ENCODE data around the gene SCMH1.

Gene SCMH1

DNA sequence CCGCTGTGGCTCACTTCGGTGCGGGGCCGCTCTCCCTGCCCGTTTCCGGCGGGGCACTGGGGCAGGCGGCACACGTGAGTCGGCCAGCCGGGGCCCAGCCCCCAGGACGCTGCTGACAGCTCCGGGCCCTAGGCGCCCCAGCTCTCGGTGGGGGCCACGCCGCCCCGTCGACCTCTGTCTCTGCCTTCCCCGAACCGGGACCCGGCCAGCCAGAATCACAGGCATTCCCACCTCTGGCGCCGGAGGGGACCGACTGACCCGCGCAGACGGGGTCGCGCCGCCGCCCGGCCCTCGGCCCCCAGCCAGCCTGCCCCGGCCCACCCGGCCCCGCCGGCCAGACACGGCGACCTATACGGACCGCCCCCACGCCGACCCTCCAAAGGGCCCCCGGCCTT, 755 bp downstream of the SCMH1 start:
- DNase-seq (ENCODE audit: low read depth), result peak; percentile 87
- TF ChIP-seq, protein P1, sequence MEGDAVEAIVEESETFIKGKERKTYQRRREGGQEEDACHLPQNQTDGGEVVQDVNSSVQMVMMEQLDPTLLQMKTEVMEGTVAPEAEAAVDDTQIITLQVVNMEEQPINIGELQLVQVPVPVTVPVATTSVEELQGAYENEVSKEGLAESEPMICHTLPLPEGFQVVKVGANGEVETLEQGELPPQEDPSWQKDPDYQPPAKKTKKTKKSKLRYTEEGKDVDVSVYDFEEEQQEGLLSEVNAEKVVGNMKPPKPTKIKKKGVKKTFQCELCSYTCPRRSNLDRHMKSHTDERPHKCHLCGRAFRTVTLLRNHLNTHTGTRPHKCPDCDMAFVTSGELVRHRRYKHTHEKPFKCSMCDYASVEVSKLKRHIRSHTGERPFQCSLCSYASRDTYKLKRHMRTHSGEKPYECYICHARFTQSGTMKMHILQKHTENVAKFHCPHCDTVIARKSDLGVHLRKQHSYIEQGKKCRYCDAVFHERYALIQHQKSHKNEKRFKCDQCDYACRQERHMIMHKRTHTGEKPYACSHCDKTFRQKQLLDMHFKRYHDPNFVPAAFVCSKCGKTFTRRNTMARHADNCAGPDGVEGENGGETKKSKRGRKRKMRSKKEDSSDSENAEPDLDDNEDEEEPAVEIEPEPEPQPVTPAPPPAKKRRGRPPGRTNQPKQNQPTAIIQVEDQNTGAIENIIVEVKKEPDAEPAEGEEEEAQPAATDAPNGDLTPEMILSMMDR (IDR thresholded peaks at IDR 0.05; ENCODE audit: insufficient read depth, low read depth, low read length, missing control alignments), result no peak
- peak overlapping the region; percentile 48 for H3K4me3 ChIP-seq (ENCODE audit: low read depth, low read length)

DNA sequence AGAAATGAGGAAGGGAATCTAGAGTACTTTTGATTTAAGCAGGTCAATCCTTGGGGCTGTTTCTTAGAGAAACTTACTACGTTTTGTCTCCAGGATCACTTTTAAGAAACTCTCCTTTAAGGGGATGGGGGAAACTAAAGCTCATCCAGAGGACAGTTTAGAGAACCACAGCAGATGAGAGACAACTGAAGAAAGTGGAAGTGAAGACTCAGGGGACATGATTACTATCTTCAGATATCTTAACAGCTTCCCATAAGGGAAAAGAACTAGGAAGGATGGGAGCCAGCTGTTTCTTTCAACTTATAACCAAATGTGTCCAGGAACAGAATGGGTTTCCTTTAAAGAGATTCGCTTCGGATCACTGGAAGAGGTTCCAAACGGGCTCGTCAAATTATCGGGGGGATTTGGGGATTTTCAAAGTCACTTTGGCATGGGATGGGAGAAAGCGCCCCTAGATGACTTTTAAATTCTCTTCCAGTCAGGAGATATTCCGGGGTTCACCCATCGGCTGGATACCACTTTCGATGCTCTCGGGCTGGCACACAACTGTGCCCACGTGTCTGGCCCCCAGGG, 1.2 kb downstream of the SCMH1 start:
- H3K4me3 ChIP-seq (ENCODE audit: low read depth, low read length), result peak overlapping the region; percentile 48
- DNase-seq (ENCODE audit: low read depth), result peak; percentile 45
- TF ChIP-seq, protein P1 (IDR thresholded peaks at IDR 0.05; ENCODE audit: insufficient read depth, low read depth, low read length, missing control alignments), result no peak

DNA sequence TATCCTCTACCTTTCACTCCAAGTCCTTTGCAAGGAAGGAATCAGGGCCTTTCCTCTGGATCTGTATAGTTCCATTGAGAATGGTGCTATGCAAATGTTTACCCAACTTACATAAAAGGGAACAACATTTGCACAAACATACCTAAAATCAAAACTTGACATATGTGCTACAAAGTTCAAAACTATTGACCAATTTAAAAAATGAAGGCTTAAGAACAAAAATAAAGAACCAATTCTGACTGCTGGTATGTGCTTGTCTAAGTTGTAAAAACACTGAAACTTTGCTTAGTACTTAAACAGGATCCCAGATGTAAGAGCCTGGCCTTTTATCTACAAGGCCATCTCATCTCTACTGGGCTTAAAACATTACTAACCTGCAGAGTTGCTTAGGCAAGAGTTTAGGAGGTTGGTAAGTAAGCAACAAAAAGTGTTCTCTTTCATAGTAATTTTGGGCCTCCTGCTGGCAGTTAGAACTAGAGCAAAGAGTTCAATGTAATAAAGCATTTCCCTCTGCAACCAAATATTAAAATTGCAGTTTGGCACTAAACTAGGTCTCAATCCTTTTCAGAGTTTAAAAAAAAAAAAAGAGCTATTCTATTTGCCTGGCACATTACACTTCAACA, 2.0 kb downstream of the SCMH1 start:
- H3K4me3 ChIP-seq (ENCODE audit: low read depth, low read length), result no peak overlapping the region; the same call in 1 of the 2 replicates
- TF ChIP-seq, protein P1 (IDR thresholded peaks at IDR 0.05; ENCODE audit: insufficient read depth, low read depth, low read length, missing control alignments), result peak; percentile 24
- DNase-seq (ENCODE audit: low read depth), result peak; percentile 63

DNA sequence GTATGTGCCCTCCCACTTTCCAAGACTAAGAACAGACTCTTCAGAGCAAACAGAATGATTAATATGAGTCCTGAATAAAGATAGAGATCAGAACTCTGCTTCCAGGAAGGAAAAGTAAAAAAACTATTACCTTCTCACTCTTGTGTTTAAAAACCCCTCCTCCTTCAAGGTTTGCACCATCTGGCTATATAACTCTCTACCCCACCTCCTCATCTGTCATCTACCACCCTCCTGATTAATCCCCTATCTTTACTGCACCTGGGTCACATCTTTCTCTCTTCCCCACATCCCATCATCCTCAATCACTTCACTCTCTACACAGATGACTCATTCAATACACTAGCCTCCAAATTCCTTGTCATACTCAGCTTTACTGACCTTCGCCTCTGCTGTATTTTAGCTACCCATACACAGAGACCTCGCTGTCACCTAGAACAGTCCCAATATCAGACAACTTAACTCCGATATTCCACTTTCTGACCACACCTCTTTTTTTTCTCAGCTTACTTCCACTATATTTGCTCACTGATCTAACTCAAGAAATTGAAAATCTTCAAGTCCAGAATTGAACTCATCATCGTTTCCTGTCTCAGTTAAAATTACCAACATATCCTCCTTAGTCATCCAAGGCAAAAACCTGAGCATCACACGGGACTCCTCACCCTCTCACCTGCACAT, 3.7 kb downstream of the SCMH1 start:
- H3K4me3 ChIP-seq (ENCODE audit: low read depth, low read length), result no peak overlapping the region
- DNase-seq (ENCODE audit: low read depth), result peak; percentile 45
- TF ChIP-seq, protein P1 (IDR thresholded peaks at IDR 0.05; ENCODE audit: insufficient read depth, low read depth, low read length, missing control alignments), result no peak

DNA sequence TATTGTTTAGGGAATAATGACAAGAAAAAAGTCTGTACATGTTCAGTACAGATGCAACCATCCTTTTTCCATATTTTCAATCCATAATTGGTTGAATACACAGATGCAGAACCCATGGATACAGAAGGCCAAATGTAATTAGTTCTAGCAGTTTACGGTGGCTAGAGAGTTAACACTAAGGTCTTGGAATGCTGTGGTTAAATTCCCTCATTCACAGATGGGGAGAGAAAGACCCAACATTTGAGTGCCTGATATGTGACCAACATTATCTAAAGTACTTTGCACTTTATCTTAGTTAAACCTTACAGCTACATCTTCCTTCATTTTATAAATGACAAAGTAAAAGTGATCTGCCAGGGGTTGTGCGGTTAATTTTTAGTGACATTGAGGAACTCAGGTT, 5.3 kb downstream of the SCMH1 start:
- TF ChIP-seq, protein P1 (IDR thresholded peaks at IDR 0.05; ENCODE audit: insufficient read depth, low read depth, low read length, missing control alignments), result no peak
- no peak overlapping the region for H3K4me3 ChIP-seq (ENCODE audit: low read depth, low read length)
- no peak for DNase-seq (ENCODE audit: low read depth)

DNA sequence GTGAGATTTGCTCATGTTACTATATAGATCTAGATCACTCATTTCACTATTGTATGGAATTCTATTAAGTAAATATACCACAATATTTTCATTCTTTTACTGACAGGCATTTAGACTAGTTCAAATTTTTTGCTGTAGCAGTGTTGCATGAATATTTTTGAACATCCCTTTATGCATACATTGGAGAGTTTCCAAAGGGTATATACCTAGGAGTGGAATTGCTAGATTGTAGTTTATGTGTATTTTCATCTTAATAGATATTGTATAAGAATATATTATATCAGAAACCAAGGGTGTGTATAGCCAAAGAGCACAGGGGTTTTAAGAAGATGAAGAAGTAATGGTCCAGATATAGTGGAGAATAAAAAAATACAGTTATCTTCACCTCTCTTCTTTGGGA, 6.2 kb downstream of the SCMH1 start:
- TF ChIP-seq, protein P1 (IDR thresholded peaks at IDR 0.05; ENCODE audit: insufficient read depth, low read depth, low read length, missing control alignments), result no peak
- no peak for DNase-seq (ENCODE audit: low read depth)
- no peak overlapping the region for H3K4me3 ChIP-seq (ENCODE audit: low read depth, low read length)

Data from GM12865 (cell line).